Activated naive CD4-positive, alpha-beta T cell treated with anti-CD3 and anti-CD28 coated beads for 36 hours (primary cell): ENCODE measurements around the gene CRIP3. TPM values are rescaled to one million over a fixed set of nuclear protein-coding genes. Genes with fewer than 3 reads are reported as not detected.

Experiments
- CTCF ChIA-PET: fragments of 350-600 bp; sonication (Branson Sonifier 250); formaldehyde crosslinking; loops from one replicate; lab custom pipeline; 2021; ENCODE audit warnings: antibody characterized with exemption; lab: Charles Lee
- DNase-seq: peaks from one replicate; pipeline ENCODE4 v3.0.0-alpha.2; 2020
- H3K27ac Mint-ChIP-seq: one replicate; pipeline ENCODE4 v1.8.0; 2021; ENCODE audit warnings: mild to moderate bottlenecking, mixed read lengths
- H3K27me3 Mint-ChIP-seq: one replicate; pipeline ENCODE4 v1.8.0; 2021; ENCODE audit warnings: low read depth, mixed read lengths
- H3K36me3 Mint-ChIP-seq: one replicate; pipeline ENCODE4 v1.8.0; 2021; ENCODE audit warnings: low read depth, mixed read lengths
- H3K4me1 Mint-ChIP-seq: one replicate; pipeline ENCODE4 v1.8.0; 2021; ENCODE audit warnings: low read depth, mixed read lengths
- H3K4me3 Mint-ChIP-seq: one replicate; pipeline ENCODE4 v1.8.0; 2021; ENCODE audit warnings: mild to moderate bottlenecking, moderate library complexity, mixed read lengths
- H3K9me3 Mint-ChIP-seq: one replicate; pipeline ENCODE4 v1.8.0; 2021; ENCODE audit warnings: mixed read lengths
- intact Hi-C: fragments of 100-400 bp; cut with micrococcal nuclease; formaldehyde crosslinking; loops from one replicate; pipeline ENCODE4 v1.15.1; 2023
- total RNA-seq, 2 experiments: library from RNA; stranded (reverse); gene quantifications; one replicate each; pipeline ENCODE4 v1.2.3, GENCODE V29; 2021

Gene CRIP3
- total RNA-seq, 2 experiments from 2014 or later = 2.9 to 3.1 TPM

DNA sequence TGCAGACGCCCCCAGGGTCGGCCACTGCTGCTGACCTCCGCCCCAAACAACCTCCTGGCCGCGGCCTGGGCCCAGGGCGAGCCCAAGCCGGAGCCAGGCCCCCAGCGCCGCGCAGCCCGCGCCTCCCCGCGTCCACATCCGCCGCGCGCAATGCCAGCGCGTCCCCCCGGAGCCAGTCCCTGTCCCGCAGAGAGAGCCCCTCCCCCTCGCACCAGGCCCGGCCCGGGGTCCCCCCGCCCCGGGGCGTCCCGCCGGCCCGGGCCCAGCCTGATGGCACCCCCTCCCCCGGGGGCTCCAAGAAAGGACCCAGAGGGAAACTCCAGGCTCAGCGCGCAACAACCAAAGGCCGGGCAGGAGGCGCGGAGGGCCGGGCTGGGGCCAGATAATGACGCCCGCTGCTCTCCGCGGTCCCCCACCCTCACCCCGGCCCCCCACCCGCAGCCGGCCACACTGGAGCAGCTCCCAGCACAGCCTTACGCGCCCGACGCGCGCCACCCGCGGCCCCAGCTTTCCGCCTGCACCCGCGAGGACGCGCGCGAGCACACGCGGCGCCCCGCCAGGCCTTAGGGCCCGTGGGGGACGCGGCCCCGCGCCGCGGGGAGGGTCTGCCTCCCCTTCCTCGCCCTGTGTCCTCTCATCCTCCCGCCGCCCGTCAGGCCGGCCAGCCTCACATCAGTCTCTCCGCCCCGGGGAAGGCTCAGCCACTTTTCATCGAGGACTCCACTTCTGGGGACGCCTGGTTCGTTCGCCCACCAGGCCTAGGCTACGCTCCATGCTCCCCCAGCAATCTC lies 23.4 kb downstream of the CRIP3 start:
- CTCF ChIA-PET = no interaction called here
- DNase-seq = no peak
- no peaks in the 10 kb centered on the region for H3K36me3 Mint-ChIP-seq
- peaks cover 7% of the 10 kb centered on the region for H3K27me3 Mint-ChIP-seq
- no peak overlapping the region for H3K4me3 Mint-ChIP-seq
- H3K4me1 Mint-ChIP-seq = no peaks in the 10 kb centered on the region
- intact Hi-C loops = no loop called here
- H3K27ac Mint-ChIP-seq = no peak overlapping the region
- no peaks in the 10 kb centered on the region for H3K9me3 Mint-ChIP-seq

DNA sequence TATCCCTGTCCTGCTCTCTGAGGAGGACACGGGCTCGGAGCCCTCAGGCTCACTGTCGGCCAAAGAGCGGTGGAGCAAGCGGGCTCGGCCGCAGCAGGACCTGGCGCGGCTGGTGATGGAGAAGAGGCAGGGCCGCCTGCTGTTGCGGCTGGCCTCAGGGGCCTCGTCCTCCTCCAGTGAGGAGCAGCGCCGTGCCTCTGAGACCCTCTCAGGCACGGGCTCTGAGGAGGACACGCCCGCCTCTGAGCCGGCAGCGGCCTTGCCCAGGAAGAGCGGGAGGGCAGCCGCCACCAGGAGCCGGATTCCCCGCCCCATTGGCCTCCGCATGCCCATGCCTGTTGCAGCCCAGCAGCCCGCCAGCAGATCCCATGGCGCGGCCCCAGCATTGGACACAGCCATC lies 24.7 kb downstream of the CRIP3 start:
- Mint-ChIP-seq H3K9me3 (no peaks in the 10 kb centered on the region), H3K36me3 (no peaks in the 10 kb centered on the region), H3K27me3 (peaks cover 7% of the 10 kb centered on the region), H3K27ac (no peak overlapping the region), H3K4me1 (no peaks in the 10 kb centered on the region), H3K4me3 (no peak overlapping the region)
- intact Hi-C loops = no loop called here
- CTCF ChIA-PET = no interaction called here
- DNase-seq = no peak

DNA sequence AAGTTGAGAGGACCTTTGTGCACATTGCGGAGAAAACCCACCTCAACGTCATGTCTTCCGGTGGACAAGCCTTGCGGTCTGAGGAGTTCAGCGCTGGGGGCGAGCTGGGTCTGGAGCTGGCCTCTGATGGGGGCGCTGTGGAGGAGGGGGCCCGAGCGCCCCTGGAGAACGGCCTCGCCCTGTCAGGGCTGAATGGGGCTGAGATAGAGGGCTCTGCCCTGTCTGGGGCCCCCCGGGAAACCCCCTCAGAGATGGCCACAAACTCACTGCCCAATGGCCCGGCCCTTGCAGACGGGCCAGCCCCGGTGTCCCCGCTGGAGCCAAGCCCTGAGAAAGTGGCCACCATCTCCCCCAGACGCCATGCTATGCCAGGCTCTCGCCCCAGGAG lies 25.1 kb downstream of the CRIP3 start:
- H3K27me3 Mint-ChIP-seq = peaks cover 7% of the 10 kb centered on the region
- CTCF ChIA-PET = no interaction called here
- H3K4me3 Mint-ChIP-seq = no peak overlapping the region
- no peak for DNase-seq
- H3K36me3 Mint-ChIP-seq = no peaks in the 10 kb centered on the region
- H3K4me1 Mint-ChIP-seq = no peaks in the 10 kb centered on the region
- H3K27ac Mint-ChIP-seq = no peak overlapping the region
- intact Hi-C loops = no loop called here
- H3K9me3 Mint-ChIP-seq = no peaks in the 10 kb centered on the region

DNA sequence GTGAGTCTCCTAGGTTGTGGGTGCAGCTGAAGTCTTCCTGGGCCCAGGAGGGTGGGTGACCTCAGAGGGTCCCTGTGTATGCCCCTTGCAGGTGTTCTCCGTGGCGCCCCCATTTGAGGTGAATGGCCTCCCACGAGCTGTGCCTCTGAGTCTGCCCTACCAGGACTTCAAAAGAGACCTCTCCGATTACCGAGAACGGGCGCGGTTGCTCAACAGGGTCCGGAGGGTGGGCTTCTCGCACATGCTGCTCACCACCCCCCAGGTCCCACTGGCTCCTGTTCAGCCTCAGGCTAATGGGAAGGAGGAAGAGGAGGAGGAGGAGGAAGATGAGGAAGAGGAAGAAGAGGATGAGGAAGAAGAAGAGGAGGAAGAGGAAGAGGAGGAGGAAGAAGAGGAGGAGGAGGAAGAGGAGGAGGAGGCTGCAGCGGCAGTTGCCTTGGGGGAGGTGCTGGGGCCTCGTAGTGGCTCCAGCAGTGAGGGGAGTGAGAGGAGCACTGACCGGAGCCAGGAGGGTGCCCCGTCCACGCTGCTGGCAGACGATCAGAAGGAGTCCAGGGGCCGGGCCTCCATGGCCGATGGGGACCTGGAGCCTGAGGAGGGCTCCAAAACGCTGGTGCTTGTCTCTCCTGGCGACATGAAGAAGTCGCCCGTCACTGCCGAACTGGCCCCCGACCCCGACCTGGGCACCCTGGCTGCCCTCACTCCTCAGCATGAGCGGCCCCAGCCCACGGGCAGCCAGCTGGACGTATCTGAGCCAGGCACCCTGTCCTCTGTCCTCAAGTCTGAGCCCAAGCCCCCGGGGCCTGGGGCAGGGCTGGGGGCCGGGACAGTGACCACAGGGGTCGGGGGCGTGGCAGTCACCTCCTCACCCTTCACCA lies 25.8 kb downstream of the CRIP3 start:
- peaks cover 7% of the 10 kb centered on the region for H3K27me3 Mint-ChIP-seq
- no peaks in the 10 kb centered on the region for H3K36me3 Mint-ChIP-seq
- intact Hi-C loops = no loop called here
- H3K4me3 Mint-ChIP-seq = no peak overlapping the region
- DNase-seq = no peak
- CTCF ChIA-PET = interaction anchor here (1.1 kb wide), 1 partner anchor 10 kb away, joined by 3 read pairs; no protein-coding TSS in a partner anchor
- H3K9me3 Mint-ChIP-seq = no peaks in the 10 kb centered on the region
- H3K27ac Mint-ChIP-seq = no peak overlapping the region
- no peaks in the 10 kb centered on the region for H3K4me1 Mint-ChIP-seq

DNA sequence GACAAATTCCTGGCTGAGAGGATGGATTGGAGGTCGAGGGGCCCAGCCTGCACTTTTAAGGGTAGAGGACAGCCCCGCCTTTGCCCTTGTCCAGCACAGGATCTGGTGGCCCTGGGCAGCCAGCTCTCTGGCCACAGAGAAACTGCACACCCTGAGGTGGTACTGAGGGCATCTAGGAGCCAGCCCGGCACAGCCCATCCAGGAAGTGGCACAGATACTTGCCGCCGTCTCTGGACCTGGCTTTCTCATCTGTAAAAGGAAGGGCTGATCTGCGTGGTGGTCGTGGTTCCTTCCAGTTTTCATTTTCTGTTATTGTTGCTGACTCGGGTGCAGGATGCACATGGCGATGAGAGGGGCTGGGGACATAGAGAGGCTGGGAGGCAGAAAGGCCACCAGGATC lies 26.6 kb downstream of the CRIP3 start:
- DNase-seq = no peak
- H3K4me3 Mint-ChIP-seq = no peak overlapping the region
- H3K36me3 Mint-ChIP-seq = no peaks in the 10 kb centered on the region
- CTCF ChIA-PET = interaction anchor here (0.5 to 1.1 kb wide), 3 partner anchors 10 to 253 kb away, joined by 3 to 4 read pairs (median 3); no protein-coding TSS in a partner anchor
- no peaks in the 10 kb centered on the region for H3K9me3 Mint-ChIP-seq
- no peak overlapping the region for H3K27ac Mint-ChIP-seq
- intact Hi-C loops = no loop called here
- no peaks in the 10 kb centered on the region for H3K4me1 Mint-ChIP-seq
- H3K27me3 Mint-ChIP-seq = peaks cover 8% of the 10 kb centered on the region

DNA sequence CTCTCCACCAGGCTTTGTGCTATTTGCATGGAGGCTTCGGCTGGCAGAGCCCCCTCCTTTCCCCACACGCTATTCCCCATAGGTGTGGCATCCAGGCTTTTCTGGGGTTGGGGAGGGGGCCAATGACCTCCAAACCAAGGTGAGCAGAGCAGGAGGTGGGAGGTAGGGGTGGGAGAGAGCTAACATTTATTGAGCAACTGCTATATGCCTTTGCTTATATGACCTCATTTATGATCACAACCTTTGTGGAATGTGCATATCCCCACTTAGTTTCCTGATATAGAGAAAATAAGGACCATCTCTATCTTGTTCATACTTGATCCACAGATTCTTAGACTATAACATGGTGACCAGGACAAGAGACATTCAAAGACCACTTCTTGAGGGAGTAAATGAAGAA lies 28.4 kb downstream of the CRIP3 start:
- Mint-ChIP-seq H3K27me3 (peaks cover 9% of the 10 kb centered on the region), H3K9me3 (no peaks in the 10 kb centered on the region), H3K27ac (no peak overlapping the region), H3K4me1 (peaks cover 4% of the 10 kb centered on the region), H3K4me3 (no peak overlapping the region), H3K36me3 (no peaks in the 10 kb centered on the region)
- CTCF ChIA-PET = interaction anchor here (1.0 to 1.9 kb wide), 4 partner anchors 28 to 226 kb away, joined by 3 to 6 read pairs (median 4); partner anchors contain the start of genes ABCC10 and CRIP3
- intact Hi-C loops = no loop called here
- DNase-seq = no peak

DNA sequence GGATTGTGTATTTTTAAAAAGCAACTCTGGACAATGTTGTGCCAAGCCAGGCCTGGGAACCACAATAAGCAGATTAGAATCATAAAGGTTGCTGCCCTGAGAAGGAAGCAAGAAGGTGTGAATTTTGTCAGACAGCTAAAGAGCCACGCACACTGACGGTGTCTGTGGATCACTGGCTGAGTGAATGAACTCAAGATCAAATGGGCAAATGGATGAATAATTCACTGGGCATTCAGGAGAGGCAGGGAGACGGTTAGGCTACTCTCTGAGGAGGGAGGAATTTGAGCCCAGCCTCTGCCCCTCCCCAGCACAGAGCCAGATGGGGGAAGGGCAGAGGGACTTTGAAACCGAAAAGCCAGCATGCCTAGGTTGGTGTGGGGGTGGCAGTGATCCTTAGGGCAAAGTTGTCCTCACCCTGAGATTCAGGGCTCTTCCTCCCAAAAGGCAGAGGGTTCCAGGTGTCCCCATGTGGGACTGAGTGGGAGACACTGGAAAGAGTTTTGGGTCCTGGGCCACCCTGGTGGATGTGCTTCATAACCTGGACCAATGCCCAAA lies 30.0 kb downstream of the CRIP3 start:
- Mint-ChIP-seq H3K4me1 (peaks cover 6% of the 10 kb centered on the region), H3K27ac (no peak overlapping the region), H3K27me3 (peaks cover 17% of the 10 kb centered on the region), H3K4me3 (no peak overlapping the region), H3K36me3 (no peaks in the 10 kb centered on the region), H3K9me3 (no peaks in the 10 kb centered on the region)
- intact Hi-C loops = no loop called here
- no peak for DNase-seq
- CTCF ChIA-PET = interaction anchor here (1.6 to 1.9 kb wide), 2 partner anchors 29 to 228 kb away, joined by 4 to 6 read pairs; partner anchors contain the start of gene CRIP3

DNA sequence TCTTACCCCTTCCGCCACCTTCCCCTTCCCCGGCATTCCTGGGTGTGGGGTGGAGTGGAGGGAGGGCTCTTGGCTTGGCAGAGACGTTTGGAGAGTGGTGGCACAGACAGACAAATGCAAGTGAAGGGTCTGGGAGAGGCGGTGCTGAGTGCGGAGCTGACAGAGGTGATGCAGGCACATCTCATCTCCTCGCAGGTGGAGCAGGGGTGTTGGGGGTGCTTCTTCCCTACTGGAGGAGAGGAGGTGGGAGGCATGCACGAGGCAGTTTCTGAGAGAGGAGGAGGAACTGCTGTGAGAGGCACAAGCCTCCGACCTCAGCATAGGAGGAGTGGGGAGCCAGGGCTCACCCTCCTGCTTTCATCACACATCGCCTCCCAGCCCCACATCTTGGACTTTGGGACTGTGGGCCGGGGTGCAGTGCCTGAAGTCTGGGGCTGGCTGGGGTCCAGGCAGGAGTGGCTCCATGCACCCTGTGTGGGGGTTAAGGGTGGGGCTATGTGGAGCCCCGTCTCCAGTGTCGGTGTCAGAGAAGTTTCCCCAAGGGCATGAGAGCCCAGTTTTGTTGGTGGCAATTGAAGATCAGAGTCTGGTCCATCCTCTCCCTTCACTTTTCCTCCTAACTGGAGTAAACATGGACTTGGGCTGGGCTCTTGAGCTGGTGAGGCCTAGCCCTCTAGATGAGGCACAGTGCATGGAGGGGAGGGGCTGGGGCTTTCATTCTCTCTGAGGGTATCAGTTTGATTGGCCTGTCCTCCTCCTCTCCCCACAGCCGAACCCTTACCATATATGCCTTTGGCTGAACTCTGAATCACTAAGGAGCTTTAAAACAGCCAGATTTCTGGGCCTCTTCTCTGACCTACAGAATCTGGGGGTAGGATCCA lies 30.7 kb downstream of the CRIP3 start:
- no peak for DNase-seq
- CTCF ChIA-PET = no interaction called here
- peaks cover 17% of the 10 kb centered on the region for H3K27me3 Mint-ChIP-seq
- H3K4me1 Mint-ChIP-seq = peaks cover 6% of the 10 kb centered on the region
- H3K9me3 Mint-ChIP-seq = no peaks in the 10 kb centered on the region
- intact Hi-C loops = no loop called here
- H3K36me3 Mint-ChIP-seq = no peaks in the 10 kb centered on the region
- no peak overlapping the region for H3K27ac Mint-ChIP-seq
- no peak overlapping the region for H3K4me3 Mint-ChIP-seq

DNA sequence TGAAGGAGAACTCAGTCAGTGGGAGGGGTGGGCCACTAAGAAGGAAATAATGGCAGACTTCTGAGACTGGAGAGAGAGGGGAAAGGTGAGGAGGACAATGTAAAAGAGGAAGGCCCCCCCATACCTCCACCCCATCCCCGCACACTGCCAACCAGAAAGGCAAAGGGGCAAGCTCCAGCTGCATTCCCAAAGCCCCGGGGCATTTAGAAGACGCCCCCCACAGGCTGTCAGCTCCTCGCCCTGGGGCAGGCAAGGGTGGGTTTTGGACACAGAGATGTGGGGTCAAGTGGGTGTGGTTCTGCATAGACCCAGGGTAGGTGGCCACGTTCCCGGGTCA lies 31.4 kb downstream of the CRIP3 start:
- CTCF ChIA-PET = no interaction called here
- intact Hi-C loops = no loop called here
- no peak overlapping the region for H3K4me3 Mint-ChIP-seq

DNA sequence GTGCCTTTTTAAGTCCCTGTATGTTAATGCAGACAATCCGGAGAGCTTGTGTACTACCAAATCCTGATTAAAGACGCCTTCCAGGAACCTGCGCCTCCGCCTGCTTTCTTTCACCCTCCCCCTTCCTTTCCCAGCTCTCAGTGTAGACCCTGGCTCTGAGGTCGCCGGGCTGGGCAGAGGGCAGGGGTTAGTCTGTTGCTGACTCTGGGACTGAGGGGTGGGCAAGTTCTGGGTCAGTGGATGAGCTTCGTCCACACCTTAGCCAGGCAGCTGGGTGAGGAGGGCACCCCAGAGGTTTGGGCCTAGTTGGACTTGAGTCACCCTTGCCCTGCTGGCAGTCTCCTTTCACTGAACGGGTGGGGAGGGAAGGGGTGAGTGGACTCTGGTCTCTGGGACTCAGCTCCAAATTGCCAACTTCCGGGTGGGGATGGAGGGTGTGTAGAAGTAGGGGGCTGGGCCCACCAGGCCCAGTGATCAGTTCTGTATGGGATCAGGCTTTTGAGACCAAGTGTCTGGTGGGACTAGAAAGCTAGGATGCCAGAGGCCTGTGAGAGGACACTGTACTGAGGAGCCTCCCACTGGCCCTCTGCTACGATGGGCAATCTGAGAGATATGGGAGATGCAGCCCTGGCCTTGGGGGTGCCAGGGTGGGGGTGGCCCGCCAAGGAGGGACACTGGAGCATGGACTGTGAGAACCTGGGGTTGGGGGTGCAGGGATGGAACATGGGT lies 31.9 kb downstream of the CRIP3 start:
- H3K4me3 Mint-ChIP-seq = peak overlapping the region; percentile 13
- no peak for DNase-seq
- H3K36me3 Mint-ChIP-seq = no peaks in the 10 kb centered on the region
- H3K27ac Mint-ChIP-seq = no peak overlapping the region
- intact Hi-C loops = no loop called here
- peaks cover 6% of the 10 kb centered on the region for H3K4me1 Mint-ChIP-seq
- peaks cover 17% of the 10 kb centered on the region for H3K27me3 Mint-ChIP-seq
- no peaks in the 10 kb centered on the region for H3K9me3 Mint-ChIP-seq
- CTCF ChIA-PET = no interaction called here

More for the DNA sequence above, 31.4 kb downstream of the CRIP3 start:
- H3K27ac Mint-ChIP-seq = no peak overlapping the region
- no peaks in the 10 kb centered on the region for H3K36me3 Mint-ChIP-seq
- no peaks in the 10 kb centered on the region for H3K9me3 Mint-ChIP-seq
- no peak for DNase-seq
- H3K27me3 Mint-ChIP-seq = peaks cover 17% of the 10 kb centered on the region
- H3K4me1 Mint-ChIP-seq = peaks cover 6% of the 10 kb centered on the region

DNA sequence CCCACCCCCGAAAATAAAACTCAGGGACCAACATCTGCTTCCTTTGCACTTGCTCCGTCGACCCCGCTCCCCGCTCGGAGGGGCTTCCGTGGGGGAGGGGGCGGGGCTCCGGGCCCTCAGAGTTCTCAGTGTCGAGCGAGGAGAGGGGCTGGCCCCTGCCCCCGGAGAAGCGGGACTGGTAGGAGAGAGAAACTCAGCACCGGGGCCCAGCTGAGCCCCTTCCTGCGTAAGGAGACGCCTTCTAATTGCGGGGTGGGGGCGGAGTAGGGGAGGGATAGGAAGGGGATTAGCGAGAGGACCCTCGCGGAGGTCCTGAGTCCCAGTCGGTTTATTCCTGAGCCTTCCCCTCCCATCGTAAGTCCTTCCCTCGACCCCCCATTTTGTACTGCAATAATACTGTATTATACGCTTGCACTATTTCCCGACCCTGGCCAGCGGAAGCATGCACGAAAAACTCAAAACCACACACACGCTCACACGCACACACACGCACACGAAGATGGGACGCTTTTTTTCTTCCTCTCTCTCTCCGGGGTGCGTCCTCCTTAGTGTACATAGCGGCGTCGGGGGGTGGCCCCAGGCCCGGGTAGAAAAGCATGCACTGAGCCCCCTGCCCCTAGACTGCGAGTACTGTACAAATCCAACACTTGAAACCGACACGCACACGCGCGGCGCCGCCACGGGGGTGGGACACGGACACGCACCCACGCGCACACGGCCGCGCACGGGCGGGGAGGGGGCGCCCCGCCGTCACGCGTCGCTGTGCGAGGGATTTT lies 32.6 kb downstream of the CRIP3 start:
- H3K27me3 Mint-ChIP-seq = peaks cover 17% of the 10 kb centered on the region
- H3K36me3 Mint-ChIP-seq = no peaks in the 10 kb centered on the region
- DNase-seq = peak; percentile 61

More for the DNA sequence above, 32.6 kb downstream of the CRIP3 start:
- Mint-ChIP-seq H3K27ac (no peak overlapping the region), H3K4me3 (peak overlapping the region; percentile 66), H3K9me3 (no peaks in the 10 kb centered on the region), H3K4me1 (peaks cover 6% of the 10 kb centered on the region)
- intact Hi-C loops = no loop called here
- CTCF ChIA-PET = no interaction called here
